Testis (tissue), 2 donors: Measurements from ENCODE around the gene PLCXD3.

Experiments used
- CTCF ChIP-seq, 3 experiments: fragments of 450-650 bp in 2 of 3; fragments of 200-600 bp in 1 of 3; sonication (generic) in 1 of 3; IDR thresholded peaks; one replicate each; pipeline ENCODE4 v1.5.1; 2016 to 2019; ENCODE audit warnings: antibody characterized with exemption in 3 of 3, mild to moderate bottlenecking in 2 of 3, moderate library complexity in 1 of 3
- POLR2A ChIP-seq: fragments of 450-650 bp; IDR thresholded peaks from one replicate; pipeline ENCODE4 v1.6.1; 2017; ENCODE audit warnings: antibody characterized with exemption, mild to moderate bottlenecking, moderate library complexity

GRCh38 chr5:41517909-41518308 lies 7.5 kb upstream of the PLCXD3 start:
- no peak for TF ChIP-seq CTCF (IDR thresholded peaks at IDR 0.05)
- TF ChIP-seq POLR2A = no peak
